ENCODE results near the gene PLA2G15.

PLA2G15 gene

GRCh38 chr16:68244903-68245853 is at the start of gene PLA2G15:
Gene PLA2G15 (plus strand): TSS chr16:68245373. CDS start chr16:68245427, 54 bp downstream.
- peak; percentile 91 to 97 (median 96) for DNase-seq (ENCODE audit: low read depth in 4 of 4, low spot score in 1 of 4)

- DNase-seq (ENCODE audit: low read depth in 4 of 4, low spot score in 1 of 4), result no peak
Observed at GRCh38 chr16:68197250-68197649, 47.9 kb upstream of the PLA2G15 start.

GRCh38 chr16:68200088-68200783 is 44.9 kb upstream of the PLA2G15 start:
- no peak for DNase-seq (ENCODE audit: low read depth in 4 of 4, low spot score in 1 of 4)

- no peak for DNase-seq (ENCODE audit: low read depth in 4 of 4, low spot score in 1 of 4)
Observed at GRCh38 chr16:68202091-68202519, 43.1 kb upstream of the PLA2G15 start.

- no peak for DNase-seq (ENCODE audit: low read depth in 4 of 4, low spot score in 1 of 4)
Observed at GRCh38 chr16:68206245-68206644, 38.9 kb upstream of the PLA2G15 start.

GRCh38 chr16:68214726-68215125 is 30.4 kb upstream of the PLA2G15 start:
- DNase-seq (ENCODE audit: low read depth in 4 of 4, low spot score in 1 of 4), result no peak

GRCh38 chr16:68215302-68215701 is 29.9 kb upstream of the PLA2G15 start:
- DNase-seq (ENCODE audit: low read depth in 4 of 4, low spot score in 1 of 4), result no peak

DNA sequence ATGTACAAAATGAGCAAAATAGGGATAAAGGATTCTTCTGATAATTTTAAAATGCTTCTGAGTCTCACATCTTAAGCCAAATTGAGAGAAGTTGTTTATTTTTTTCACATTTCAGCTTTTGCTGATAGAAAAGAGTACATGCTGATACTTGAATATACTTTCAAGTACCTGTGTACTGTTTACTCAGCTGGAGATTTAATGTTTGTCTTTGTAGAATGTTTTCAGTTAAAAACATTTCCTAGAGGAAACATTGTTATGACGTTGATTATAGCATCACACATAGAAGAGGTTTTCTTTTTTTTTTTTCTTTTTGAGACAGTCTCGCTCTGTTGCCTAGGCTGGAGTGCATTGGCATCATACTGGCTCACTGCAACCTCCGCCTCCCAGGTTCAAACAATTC is 28.9 kb upstream of the PLA2G15 start:
- no peak for DNase-seq (ENCODE audit: low read depth in 4 of 4, low spot score in 1 of 4)

DNA sequence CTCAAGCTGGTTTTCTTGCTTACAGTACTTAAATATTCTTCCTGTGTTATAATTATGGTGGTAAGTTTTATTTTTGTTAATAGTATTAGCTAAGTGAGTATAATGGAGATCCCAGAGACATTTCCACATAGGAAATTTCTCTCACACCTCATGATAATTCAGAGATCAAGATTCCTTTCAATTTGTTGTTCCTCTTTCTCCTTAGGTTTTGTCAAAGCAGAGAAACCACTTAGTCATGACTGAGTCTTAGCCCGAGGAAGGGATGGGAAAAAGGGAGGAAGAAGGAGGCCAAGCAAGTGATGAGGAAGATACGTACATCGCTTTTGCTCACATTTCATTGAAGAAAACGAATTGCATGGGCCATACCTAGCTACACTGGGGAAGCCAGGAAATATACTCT is 27.7 kb upstream of the PLA2G15 start:
- DNase-seq (ENCODE audit: low read depth in 4 of 4, low spot score in 1 of 4), result no peak

- DNase-seq (ENCODE audit: low read depth in 4 of 4, low spot score in 1 of 4), result no peak
Observed at GRCh38 chr16:68219725-68220351, 25.3 kb upstream of the PLA2G15 start.

GRCh38 chr16:68223072-68223471 is 22.1 kb upstream of the PLA2G15 start:
- no peak for DNase-seq (ENCODE audit: low read depth in 4 of 4, low spot score in 1 of 4)

- no peak for DNase-seq (ENCODE audit: low read depth in 4 of 4, low spot score in 1 of 4)
Observed at GRCh38 chr16:68226116-68226515, 19.1 kb upstream of the PLA2G15 start.

GRCh38 chr16:68227183-68227793 is 17.9 kb upstream of the PLA2G15 start:
- DNase-seq (ENCODE audit: low read depth in 4 of 4, low spot score in 1 of 4), result no peak

DNA sequence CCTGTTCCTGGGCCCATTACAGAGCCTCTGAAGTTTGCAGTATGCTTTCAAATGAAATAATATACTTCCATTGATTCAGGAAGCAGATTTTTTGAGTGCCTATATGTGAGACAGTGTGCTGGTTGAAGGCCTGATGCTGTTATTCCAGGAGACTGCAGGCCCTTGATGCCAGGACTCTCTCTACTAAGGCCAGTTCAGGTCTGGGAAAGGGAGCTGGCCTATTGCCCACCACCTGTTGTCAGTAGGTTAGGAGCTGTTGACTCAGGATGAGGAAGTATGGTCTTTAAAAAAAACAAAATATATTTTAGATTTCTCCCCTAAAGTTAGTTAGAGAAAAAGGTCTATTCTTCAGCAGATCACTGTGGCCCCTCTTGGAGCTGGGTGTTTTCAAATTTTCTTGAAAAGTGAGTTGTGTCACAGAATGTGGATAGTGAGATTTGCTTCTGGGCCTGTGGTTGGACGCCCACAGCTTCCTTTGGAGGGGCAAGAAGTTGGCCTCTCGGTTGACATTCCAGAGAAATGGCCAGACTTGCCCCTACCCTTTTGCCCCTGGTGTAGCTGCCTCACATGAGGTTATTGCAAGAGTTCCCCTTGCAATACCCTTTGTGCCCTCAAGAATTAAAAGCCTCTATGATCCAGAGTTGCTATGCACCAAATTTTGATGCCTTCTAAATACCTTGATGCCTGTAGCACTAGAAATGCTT is 17.2 kb upstream of the PLA2G15 start:
- DNase-seq (ENCODE audit: low read depth in 4 of 4, low spot score in 1 of 4), result no peak

GRCh38 chr16:68228652-68229051 is 16.5 kb upstream of the PLA2G15 start:
- DNase-seq (ENCODE audit: low read depth in 4 of 4, low spot score in 1 of 4), result no peak

DNA sequence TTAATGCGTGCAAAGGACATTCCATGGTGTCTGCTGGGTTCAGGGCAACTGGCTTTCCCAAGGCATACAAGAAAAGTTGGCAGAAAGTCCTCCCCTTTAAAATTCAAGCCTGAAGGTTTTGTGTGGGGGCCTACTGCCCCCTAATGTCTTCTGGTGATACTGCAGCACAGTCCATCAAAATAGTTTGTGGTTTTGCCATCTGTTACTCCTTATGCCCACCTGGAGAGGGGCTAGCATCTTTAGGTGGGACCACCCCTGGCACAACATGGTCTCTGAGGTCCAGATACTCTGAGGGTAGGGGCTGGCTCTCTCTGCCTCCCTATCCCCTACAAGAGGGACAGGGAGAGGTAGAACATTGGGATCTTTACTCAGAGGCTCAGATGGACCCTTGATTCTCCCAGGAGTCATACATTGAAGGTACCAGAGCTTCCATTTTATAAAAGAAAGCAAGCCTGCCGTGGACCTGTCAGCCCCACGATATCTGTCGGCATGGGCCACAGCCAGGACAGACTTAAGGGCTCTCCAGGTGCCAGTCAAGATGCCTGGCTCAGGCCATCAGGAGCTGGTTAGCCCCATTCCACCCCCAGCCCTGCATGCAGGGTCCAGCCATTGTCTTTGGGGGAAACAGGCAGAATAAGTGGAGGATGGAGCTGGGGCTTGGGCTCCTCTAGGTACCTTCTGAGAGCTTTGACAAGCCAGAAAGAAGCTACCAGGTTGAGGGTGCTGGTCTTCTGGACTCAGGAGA is 15.6 kb upstream of the PLA2G15 start:
- DNase-seq (ENCODE audit: low read depth in 4 of 4, low spot score in 1 of 4), result no peak

- DNase-seq (ENCODE audit: low read depth in 4 of 4, low spot score in 1 of 4), result no peak
Observed at GRCh38 chr16:68230176-68230571, 15.0 kb upstream of the PLA2G15 start.

GRCh38 chr16:68230956-68231355 is 14.2 kb upstream of the PLA2G15 start:
- DNase-seq (ENCODE audit: low read depth in 4 of 4, low spot score in 1 of 4), result no peak

- no peak for DNase-seq (ENCODE audit: low read depth in 4 of 4, low spot score in 1 of 4)
Observed at GRCh38 chr16:68231384-68232136, 13.6 kb upstream of the PLA2G15 start.

Measured in stimulated activated CD4-positive, alpha-beta T cell treated with anti-CD3 and anti-CD28 coated beads, Interleukin-1b, Interleukin-23, amount 100 ng/mL, for 24 hours (primary cell).